AG20443 (cell line): ENCODE data around the gene NOX5.

ENCODE experiments used
- DNase-seq: peaks from one replicate; pipeline ENCODE4 v3.0.0; 2012; ENCODE audit warnings: low spot score, mixed read lengths

Gene NOX5

GRCh38 chr15:69021895-69022294 lies 7.4 kb downstream of the NOX5 start:
- DNase-seq, result no peak

- DNase-seq, result no peak
These were observed 10.8 kb downstream of the NOX5 start for GRCh38 chr15:69025320-69025719.

- DNase-seq, result no peak
These were observed 11.9 kb downstream of the NOX5 start for GRCh38 chr15:69026355-69026754.

- no peak for DNase-seq
These were observed 13.6 kb downstream of the NOX5 start for GRCh38 chr15:69027976-69028518.

- DNase-seq, result peak; percentile 71
These were observed 16.8 kb downstream of the NOX5 start for GRCh38 chr15:69031013-69032001.

GRCh38 chr15:69032031-69032430 lies 17.5 kb downstream of the NOX5 start:
- DNase-seq, result no peak

- no peak for DNase-seq
These were observed 18.3 kb downstream of the NOX5 start for GRCh38 chr15:69032703-69033373.

- peak; percentile 83 for DNase-seq
These were observed 19.9 kb downstream of the NOX5 start for GRCh38 chr15:69034352-69034751.

- no peak for DNase-seq
These were observed 20.9 kb downstream of the NOX5 start for GRCh38 chr15:69035205-69035917.

- no peak for DNase-seq
These were observed 21.4 kb downstream of the NOX5 start for GRCh38 chr15:69035918-69036258.

GRCh38 chr15:69036826-69037225 lies 22.3 kb downstream of the NOX5 start:
- DNase-seq, result no peak

- no peak for DNase-seq
These were observed 23.0 kb downstream of the NOX5 start for GRCh38 chr15:69037482-69037881.

- no peak for DNase-seq
These were observed 23.5 kb downstream of the NOX5 start for GRCh38 chr15:69037977-69038376.

GRCh38 chr15:69038508-69038907 lies 24.0 kb downstream of the NOX5 start:
- DNase-seq, result no peak

GRCh38 chr15:69039516-69040225 lies 25.2 kb downstream of the NOX5 start:
- no peak for DNase-seq

GRCh38 chr15:69042531-69042930 lies 28.0 kb downstream of the NOX5 start:
- no peak for DNase-seq

GRCh38 chr15:69045802-69046201 lies 31.3 kb downstream of the NOX5 start:
- peak; percentile 40 for DNase-seq

- DNase-seq, result no peak
These were observed 32.3 kb downstream of the NOX5 start for GRCh38 chr15:69046781-69047180.

- DNase-seq, result no peak
These were observed 35.5 kb downstream of the NOX5 start for GRCh38 chr15:69049976-69050375.

GRCh38 chr15:69055251-69055650 lies 40.8 kb downstream of the NOX5 start:
- DNase-seq, result no peak

- no peak for DNase-seq
These were observed 41.9 kb downstream of the NOX5 start for GRCh38 chr15:69056365-69056764.
